HG02610 (cell line): Measurements from ENCODE around the gene NUDT3.

Source experiments
- ATAC-seq: cut with Tn5 transposase; IDR thresholded peaks from one replicate; pipeline ENCODE4 v1.9.1; 2021; ENCODE audit warnings: mild to moderate bottlenecking, moderate library complexity; ENCODE audit not compliant: unreplicated experiment

The NUDT3 gene

GRCh38 chr6:34230653-34231371, 161.7 kb downstream of the NUDT3 start:
- no peak for ATAC-seq

DNA sequence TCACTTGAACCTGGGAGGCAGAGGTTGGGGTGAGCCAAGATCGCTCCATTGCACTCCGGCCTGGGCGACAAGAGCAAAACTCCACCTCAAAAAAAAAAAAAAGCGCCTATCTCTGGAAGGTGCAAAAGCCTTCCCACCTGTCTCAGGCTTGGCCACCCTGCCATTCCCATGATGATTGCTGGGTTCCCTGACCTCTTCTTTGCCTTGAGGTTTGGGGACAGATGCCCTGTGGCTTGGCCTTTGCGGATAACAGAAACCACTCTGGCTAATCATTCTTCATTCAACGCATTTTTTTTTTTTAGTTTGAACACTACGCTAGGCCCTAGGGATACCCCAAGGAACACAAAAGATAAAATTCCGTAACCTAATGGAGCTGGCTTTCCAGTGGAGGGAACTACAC, 162.6 kb downstream of the NUDT3 start:
- no peak for ATAC-seq
